ENCODE results near the gene TOM1L2.
"Not testable (repeated sequence)": the region's sequence is repeated elsewhere in the genome, so short reads cannot be mapped to it uniquely, and the experiment has no call there.

The TOM1L2 gene

DNA sequence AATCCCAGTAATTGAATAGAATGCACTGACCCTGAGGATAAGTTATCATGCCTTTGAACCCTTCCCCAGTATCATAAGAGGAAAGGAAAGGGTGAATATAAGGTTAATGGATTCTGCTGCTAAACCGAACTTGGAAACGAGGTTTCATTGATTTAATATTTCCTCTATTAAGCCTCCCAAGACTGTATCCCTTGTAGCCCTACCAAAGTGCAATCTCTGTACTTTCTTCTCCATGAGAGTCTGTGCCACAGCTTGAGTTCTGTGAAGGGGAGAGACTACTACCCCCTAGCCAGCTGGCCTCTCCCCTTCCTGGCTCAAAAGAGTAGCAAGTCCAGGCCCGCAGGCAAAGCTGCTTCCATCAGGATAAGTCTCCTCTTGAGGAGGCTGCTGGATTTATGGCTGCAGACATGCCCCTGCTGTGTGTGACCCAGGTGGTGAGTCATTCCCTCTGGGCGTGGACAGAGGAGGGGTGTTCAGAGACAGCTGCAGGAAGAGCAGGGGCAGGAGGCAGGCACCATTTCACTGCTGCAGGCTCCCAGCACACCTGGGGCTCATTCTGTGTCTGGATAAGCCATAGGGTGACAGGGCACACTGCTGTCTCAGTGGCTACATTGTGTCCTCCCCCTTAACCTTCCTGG is 58.4 kb downstream of the TOM1L2 start:
- DNase-seq (ENCODE audit: low read depth) = peak; percentile 79
- H3K4me3 ChIP-seq (ENCODE audit: control insufficient read depth, low read depth, low read length) = no peak overlapping the region
- TF ChIP-seq CTCF (IDR thresholded peaks at IDR 0.05; ENCODE audit: control insufficient read depth, insufficient read depth, low read depth, low read length, missing control alignments) = peak; percentile 5

GRCh38 chr17:17912336-17912735 is 59.9 kb downstream of the TOM1L2 start:
- not testable (repeated sequence) for H3K4me3 ChIP-seq (ENCODE audit: control insufficient read depth, low read depth, low read length); DNase-seq (ENCODE audit: low read depth)

DNA sequence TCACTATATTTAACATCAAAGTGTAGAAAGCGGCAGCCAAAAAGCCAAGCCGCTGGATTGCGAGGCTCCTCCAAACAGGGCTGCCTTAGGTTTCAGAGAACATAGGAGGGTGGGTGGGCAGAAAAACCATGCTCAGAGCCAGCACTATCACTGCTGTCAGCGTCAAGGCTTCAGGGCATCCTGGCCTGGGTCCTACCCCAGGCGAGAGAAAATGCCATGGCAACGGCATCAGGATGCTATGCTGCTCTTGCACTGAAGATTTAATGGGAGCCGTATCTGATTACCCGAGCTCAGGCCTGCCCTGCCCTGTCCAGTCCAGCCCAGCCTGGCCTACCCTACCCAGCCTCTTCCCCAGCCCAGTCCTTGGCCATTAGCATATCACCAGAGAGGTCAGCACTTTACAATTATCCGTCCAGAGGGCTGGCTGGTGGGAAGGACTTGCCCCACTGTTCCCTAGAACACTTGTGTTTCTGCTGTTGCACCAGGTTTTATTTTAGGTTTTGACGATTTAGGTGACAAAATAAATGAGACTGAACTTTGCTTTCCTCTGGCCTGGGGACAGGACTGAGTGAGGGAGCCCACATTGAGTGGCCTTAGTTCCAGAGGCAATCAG is 61.1 kb downstream of the TOM1L2 start:
- DNase-seq (ENCODE audit: low read depth) = no peak

GRCh38 chr17:17910060-17910459 is 62.1 kb downstream of the TOM1L2 start:
- no peak overlapping the region for H3K4me3 ChIP-seq (ENCODE audit: control insufficient read depth, low read depth, low read length)
- no peak for DNase-seq (ENCODE audit: low read depth)
- TF ChIP-seq CTCF (IDR thresholded peaks at IDR 0.05; ENCODE audit: control insufficient read depth, insufficient read depth, low read depth, low read length, missing control alignments) = no peak

More for the DNA sequence above, 61.1 kb downstream of the TOM1L2 start:
- no peak for TF ChIP-seq CTCF (IDR thresholded peaks at IDR 0.05; ENCODE audit: control insufficient read depth, insufficient read depth, low read depth, low read length, missing control alignments)
- H3K4me3 ChIP-seq (ENCODE audit: control insufficient read depth, low read depth, low read length) = no peak overlapping the region

DNA sequence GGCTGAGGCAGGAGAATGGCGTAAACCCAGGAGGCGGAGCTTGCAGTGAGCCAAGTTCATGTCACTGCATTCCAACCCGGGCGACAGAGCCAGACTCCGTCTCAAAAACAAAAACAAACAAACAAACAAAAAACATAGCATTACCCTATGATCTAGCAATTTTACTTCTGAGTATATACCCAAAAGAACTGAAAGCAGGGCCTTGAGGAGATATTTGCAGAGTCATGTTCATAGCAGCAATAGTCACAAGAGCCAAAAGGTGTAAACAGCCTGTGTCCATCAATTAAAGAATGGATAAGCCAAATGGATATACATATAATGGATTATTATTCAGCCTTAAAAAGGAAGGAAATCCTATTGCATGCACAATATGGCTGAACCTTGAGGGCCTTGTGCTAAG is 63.1 kb downstream of the TOM1L2 start:
- no peak for TF ChIP-seq CTCF (IDR thresholded peaks at IDR 0.05; ENCODE audit: control insufficient read depth, insufficient read depth, low read depth, low read length, missing control alignments)
- no peak overlapping the region for H3K4me3 ChIP-seq (ENCODE audit: control insufficient read depth, low read depth, low read length)

DNA sequence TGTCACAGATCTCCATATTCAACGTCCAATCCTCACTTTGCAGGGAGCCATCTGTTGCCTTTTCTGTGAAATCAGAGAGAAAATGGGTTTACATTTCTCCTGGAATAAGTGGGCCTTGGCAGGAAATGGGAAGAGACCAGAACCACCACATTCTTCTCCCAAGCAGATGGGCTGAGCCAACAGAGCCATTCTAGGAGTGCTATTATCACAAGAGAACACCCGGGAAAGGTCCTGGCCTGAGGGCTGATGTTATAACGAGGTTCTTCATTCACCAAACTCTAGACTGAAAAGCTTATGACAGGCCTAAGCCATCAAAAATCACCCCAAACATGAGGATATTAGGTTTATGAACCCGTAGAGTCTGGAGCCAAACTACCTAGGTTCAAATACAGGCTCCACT is 64.7 kb downstream of the TOM1L2 start:
- no peak for DNase-seq (ENCODE audit: low read depth)
- no peak overlapping the region for H3K4me3 ChIP-seq (ENCODE audit: control insufficient read depth, low read depth, low read length)
- TF ChIP-seq CTCF (IDR thresholded peaks at IDR 0.05; ENCODE audit: control insufficient read depth, insufficient read depth, low read depth, low read length, missing control alignments) = no peak

More for the DNA sequence above, 63.1 kb downstream of the TOM1L2 start:
- DNase-seq (ENCODE audit: low read depth) = no peak

GRCh38 chr17:17906418-17907215 is 65.6 kb downstream of the TOM1L2 start:
- DNase-seq (ENCODE audit: low read depth) = no peak
- H3K4me3 ChIP-seq (ENCODE audit: control insufficient read depth, low read depth, low read length) = no peak overlapping the region
- TF ChIP-seq CTCF (IDR thresholded peaks at IDR 0.05; ENCODE audit: control insufficient read depth, insufficient read depth, low read depth, low read length, missing control alignments) = no peak
